ENCODE results near the gene LURAP1L. TPM values are rescaled to one million over a fixed set of nuclear protein-coding genes. Genes with fewer than 3 reads are reported as not detected.

The LURAP1L gene, protein sequence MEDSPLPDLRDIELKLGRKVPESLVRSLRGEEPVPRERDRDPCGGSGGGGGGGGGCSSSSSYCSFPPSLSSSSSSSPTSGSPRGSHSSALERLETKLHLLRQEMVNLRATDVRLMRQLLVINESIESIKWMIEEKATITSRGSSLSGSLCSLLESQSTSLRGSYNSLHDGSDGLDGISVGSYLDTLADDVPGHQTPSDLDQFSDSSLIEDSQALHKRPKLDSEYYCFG
- not detected for total RNA-seq

DNA sequence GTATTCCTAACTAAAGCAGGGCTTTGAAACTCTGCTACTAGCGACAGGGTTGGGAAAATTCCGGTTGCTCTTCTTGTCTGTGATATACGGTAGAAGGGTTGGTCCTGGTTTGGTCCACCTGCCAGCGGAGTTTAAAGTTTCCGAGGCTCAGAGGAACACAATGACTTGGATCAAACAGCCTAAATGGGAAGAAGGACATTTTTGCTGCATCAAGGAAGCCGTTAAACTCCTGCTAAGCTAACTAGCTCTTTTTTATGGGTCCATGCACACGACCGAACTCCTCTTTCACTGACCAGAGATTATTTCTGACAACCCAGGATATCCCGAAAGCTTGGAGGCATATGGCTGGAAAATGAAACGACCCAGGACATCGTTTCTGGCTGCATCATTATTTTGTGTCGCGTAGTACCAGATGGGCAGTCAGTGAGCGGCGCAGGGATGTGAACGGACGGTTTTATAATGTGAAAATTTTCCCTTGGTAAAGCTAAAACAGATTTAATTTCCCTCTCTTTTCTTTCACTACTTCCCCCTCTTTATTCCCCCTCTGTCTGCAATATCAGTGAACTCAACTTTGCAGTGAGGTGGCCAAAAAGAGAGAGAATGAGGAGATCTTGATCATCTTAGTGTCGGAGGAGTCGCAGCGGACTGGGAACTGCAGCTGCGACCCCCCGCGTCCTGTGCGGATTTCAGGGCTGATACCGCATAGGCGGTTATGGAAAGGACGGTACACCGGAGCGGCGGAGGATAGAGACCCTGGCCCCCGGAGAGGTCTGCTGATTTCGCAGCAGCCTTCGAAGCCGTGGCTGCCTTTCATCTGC, at the start of gene LURAP1L:
Gene LURAP1L (plus strand): TSS at position 160 of the 818 bp plus-strand sequence. CDS start 696 bp downstream, outside the sequence.
- H3K4me3 Mint-ChIP-seq = peak within 1 kb of the TSS; percentile 13
- CTCF ChIA-PET = interaction anchor here (0.6 kb wide), 1 partner anchor 11 kb away, joined by 5 read pairs; no protein-coding TSS in a partner anchor

GRCh38 chr9:12726795-12727194, 48.0 kb upstream of the LURAP1L start:
- H3K27ac Mint-ChIP-seq = no peak overlapping the region
- no peaks in the 10 kb centered on the region for H3K4me1 Mint-ChIP-seq
- no peak overlapping the region for H3K4me3 Mint-ChIP-seq
- H3K27me3 Mint-ChIP-seq = no peaks in the 10 kb centered on the region
- no peaks in the 10 kb centered on the region for H3K36me3 Mint-ChIP-seq (ENCODE audit: low read depth)
- POLR2A ChIA-PET = no interaction called here
- CTCF ChIA-PET = no interaction called here
- DNase-seq = no peak
- H3K9me3 Mint-ChIP-seq = peaks cover 4% of the 10 kb centered on the region

More for the DNA sequence above, at the start of gene LURAP1L:
- H3K9me3 Mint-ChIP-seq = no peaks in the 10 kb centered on the region
- POLR2A ChIA-PET = no interaction called here
- H3K27ac Mint-ChIP-seq = no peak within 1 kb of the TSS
- DNase-seq = no peak
- no peaks in the 10 kb centered on the region for H3K4me1 Mint-ChIP-seq
- H3K36me3 Mint-ChIP-seq (ENCODE audit: low read depth) = no peaks in the 10 kb centered on the region
- peaks cover 18% of the 10 kb centered on the region for H3K27me3 Mint-ChIP-seq

GRCh38 chr9:12730198-12730597, 44.6 kb upstream of the LURAP1L start:
- no peaks in the 10 kb centered on the region for H3K27me3 Mint-ChIP-seq
- H3K9me3 Mint-ChIP-seq = peaks cover 9% of the 10 kb centered on the region
- ChIA-PET CTCF (no interaction called here), POLR2A (no interaction called here)
- no peaks in the 10 kb centered on the region for H3K4me1 Mint-ChIP-seq
- DNase-seq = no peak
- no peak overlapping the region for H3K4me3 Mint-ChIP-seq
- no peaks in the 10 kb centered on the region for H3K36me3 Mint-ChIP-seq (ENCODE audit: low read depth)
- no peak overlapping the region for H3K27ac Mint-ChIP-seq

- H3K4me1 Mint-ChIP-seq = no peaks in the 10 kb centered on the region
- H3K36me3 Mint-ChIP-seq (ENCODE audit: low read depth) = no peaks in the 10 kb centered on the region
- POLR2A ChIA-PET = no interaction called here
- no peak overlapping the region for H3K27ac Mint-ChIP-seq
- no peak for DNase-seq
- H3K27me3 Mint-ChIP-seq = no peaks in the 10 kb centered on the region
- no peak overlapping the region for H3K4me3 Mint-ChIP-seq
- CTCF ChIA-PET = no interaction called here
- peaks cover 9% of the 10 kb centered on the region for H3K9me3 Mint-ChIP-seq
Observed at GRCh38 chr9:12730927-12731326, 43.9 kb upstream of the LURAP1L start.

- no peaks in the 10 kb centered on the region for H3K27me3 Mint-ChIP-seq
- H3K4me3 Mint-ChIP-seq = no peak overlapping the region
- peaks cover 9% of the 10 kb centered on the region for H3K9me3 Mint-ChIP-seq
- ChIA-PET CTCF (no interaction called here), POLR2A (no interaction called here)
- no peaks in the 10 kb centered on the region for H3K4me1 Mint-ChIP-seq
- no peak for DNase-seq
- H3K27ac Mint-ChIP-seq = no peak overlapping the region
- H3K36me3 Mint-ChIP-seq (ENCODE audit: low read depth) = no peaks in the 10 kb centered on the region
Observed at GRCh38 chr9:12732971-12733370, 41.8 kb upstream of the LURAP1L start.

- ChIA-PET POLR2A (no interaction called here), CTCF (no interaction called here)
- H3K36me3 Mint-ChIP-seq (ENCODE audit: low read depth) = no peaks in the 10 kb centered on the region
- H3K9me3 Mint-ChIP-seq = peaks cover 9% of the 10 kb centered on the region
- DNase-seq = no peak
- H3K27ac Mint-ChIP-seq = no peak overlapping the region
- no peaks in the 10 kb centered on the region for H3K27me3 Mint-ChIP-seq
- H3K4me3 Mint-ChIP-seq = no peak overlapping the region
- H3K4me1 Mint-ChIP-seq = no peaks in the 10 kb centered on the region
Observed at GRCh38 chr9:12735665-12736064, 39.2 kb upstream of the LURAP1L start.

GRCh38 chr9:12737871-12738270, 36.9 kb upstream of the LURAP1L start:
- CTCF ChIA-PET = interaction anchor here (0.5 kb wide), 1 partner anchor 283 kb away, joined by 5 read pairs; no protein-coding TSS in a partner anchor
- Mint-ChIP-seq H3K4me1 (no peaks in the 10 kb centered on the region), H3K36me3 (ENCODE audit: low read depth) (no peaks in the 10 kb centered on the region), H3K27me3 (no peaks in the 10 kb centered on the region), H3K9me3 (peaks cover 9% of the 10 kb centered on the region), H3K4me3 (no peak overlapping the region), H3K27ac (no peak overlapping the region)
- no peak for DNase-seq
- POLR2A ChIA-PET = no interaction called here

- Mint-ChIP-seq H3K4me1 (no peaks in the 10 kb centered on the region), H3K9me3 (peaks cover 11% of the 10 kb centered on the region), H3K27me3 (no peaks in the 10 kb centered on the region), H3K27ac (no peak overlapping the region), H3K36me3 (ENCODE audit: low read depth) (no peaks in the 10 kb centered on the region), H3K4me3 (no peak overlapping the region)
- no peak for DNase-seq
- ChIA-PET CTCF (no interaction called here), POLR2A (no interaction called here)
Observed at GRCh38 chr9:12739014-12739652, 35.7 kb upstream of the LURAP1L start.

- Mint-ChIP-seq H3K36me3 (ENCODE audit: low read depth) (no peaks in the 10 kb centered on the region), H3K4me3 (no peak overlapping the region), H3K4me1 (no peaks in the 10 kb centered on the region), H3K9me3 (peaks cover 8% of the 10 kb centered on the region), H3K27me3 (no peaks in the 10 kb centered on the region), H3K27ac (no peak overlapping the region)
- ChIA-PET CTCF (no interaction called here), POLR2A (no interaction called here)
- DNase-seq = no peak
Observed at GRCh38 chr9:12740845-12741244, 34.0 kb upstream of the LURAP1L start.

DNA sequence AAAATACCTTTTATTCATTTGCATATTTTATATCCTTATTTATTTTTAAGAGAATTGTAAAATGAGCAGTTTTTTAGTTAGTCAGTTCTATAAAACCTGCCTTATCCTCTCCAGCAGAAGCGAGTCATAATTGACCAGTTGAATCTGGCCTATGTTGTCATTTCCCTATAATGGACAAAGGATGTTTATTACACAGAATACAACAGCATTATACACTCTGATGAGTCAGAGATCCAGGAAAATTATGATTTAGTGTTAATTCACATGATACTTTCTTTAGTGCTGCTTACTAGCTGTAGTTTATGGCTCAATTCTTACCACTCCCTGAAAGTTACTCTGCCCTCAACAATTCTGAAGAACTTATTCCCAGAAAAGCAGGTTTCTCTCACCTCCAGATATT, 26.8 kb upstream of the LURAP1L start:
- no peak for DNase-seq
- Mint-ChIP-seq H3K4me3 (no peak overlapping the region), H3K27ac (no peak overlapping the region), H3K4me1 (no peaks in the 10 kb centered on the region), H3K36me3 (ENCODE audit: low read depth) (no peaks in the 10 kb centered on the region), H3K27me3 (no peaks in the 10 kb centered on the region), H3K9me3 (peaks cover 16% of the 10 kb centered on the region)
- ChIA-PET POLR2A (no interaction called here), CTCF (interaction anchor here (0.7 kb wide), 1 partner anchor 13 kb away, joined by 3 read pairs; no protein-coding TSS in a partner anchor)

DNA sequence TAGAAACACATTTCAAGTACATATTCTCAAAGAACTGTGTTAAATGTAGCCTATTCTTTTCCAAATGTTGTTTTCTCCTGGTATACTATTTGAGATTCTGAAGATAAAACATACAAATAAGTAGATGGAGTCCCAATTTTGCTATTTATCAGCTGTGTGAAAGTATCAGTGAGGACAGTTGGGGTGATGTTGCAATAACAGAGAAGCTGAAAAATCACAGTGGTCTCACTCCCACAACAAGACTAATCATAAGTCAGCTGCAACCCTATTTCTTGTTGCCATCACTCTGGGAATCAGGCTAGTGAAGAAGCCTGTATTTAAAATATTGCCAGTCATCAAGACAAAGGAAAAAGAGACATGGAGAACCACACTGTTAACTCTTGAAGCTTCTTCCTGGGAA, 25.9 kb upstream of the LURAP1L start:
- no peak for DNase-seq
- ChIA-PET POLR2A (no interaction called here), CTCF (no interaction called here)
- no peak overlapping the region for H3K4me3 Mint-ChIP-seq
- no peak overlapping the region for H3K27ac Mint-ChIP-seq
- no peaks in the 10 kb centered on the region for H3K27me3 Mint-ChIP-seq
- peaks cover 12% of the 10 kb centered on the region for H3K9me3 Mint-ChIP-seq
- no peaks in the 10 kb centered on the region for H3K4me1 Mint-ChIP-seq
- H3K36me3 Mint-ChIP-seq (ENCODE audit: low read depth) = no peaks in the 10 kb centered on the region

DNA sequence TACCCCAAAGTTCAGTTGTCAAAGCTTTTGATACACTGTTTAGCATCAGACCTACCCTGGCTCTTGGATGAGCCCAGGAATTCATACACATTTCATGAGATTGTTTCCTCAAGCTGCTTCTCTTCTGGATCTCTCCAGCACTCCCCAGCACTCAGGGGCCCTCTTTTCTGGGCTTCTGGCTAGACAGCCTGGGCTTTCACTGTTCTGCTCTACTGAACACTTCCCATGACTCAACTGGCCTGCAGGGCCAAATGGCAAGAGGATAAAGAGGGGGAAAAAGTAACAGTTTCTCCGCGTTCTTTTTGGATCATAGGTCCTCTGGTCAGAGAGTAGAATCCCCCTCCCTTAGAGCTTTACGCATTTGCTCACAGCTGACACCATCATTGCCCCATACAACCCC, 20.9 kb upstream of the LURAP1L start:
- no peak for DNase-seq
- ChIA-PET CTCF (no interaction called here), POLR2A (no interaction called here)
- no peaks in the 10 kb centered on the region for H3K36me3 Mint-ChIP-seq (ENCODE audit: low read depth)
- no peaks in the 10 kb centered on the region for H3K27me3 Mint-ChIP-seq
- H3K4me3 Mint-ChIP-seq = no peak overlapping the region
- H3K27ac Mint-ChIP-seq = no peak overlapping the region
- H3K4me1 Mint-ChIP-seq = no peaks in the 10 kb centered on the region
- H3K9me3 Mint-ChIP-seq = peaks cover 5% of the 10 kb centered on the region

DNA sequence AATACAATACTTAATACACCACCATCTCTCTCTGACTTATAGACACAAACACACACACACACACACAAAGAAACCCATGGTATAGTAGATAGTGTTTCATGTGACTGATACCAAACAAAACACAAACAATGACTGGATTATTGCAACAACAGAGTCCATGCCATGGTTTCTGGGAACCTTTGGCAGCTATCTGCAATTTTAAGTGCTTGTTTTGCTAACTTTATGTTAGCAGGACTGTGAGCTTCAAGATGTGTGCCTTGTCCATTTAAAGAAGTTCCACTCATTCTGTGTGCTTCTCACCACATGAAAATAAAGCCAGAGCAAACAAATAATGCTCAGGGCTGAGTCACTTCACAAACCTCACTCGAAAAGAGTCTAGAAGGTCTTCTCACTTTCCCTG, 15.1 kb upstream of the LURAP1L start:
- peaks cover 8% of the 10 kb centered on the region for H3K9me3 Mint-ChIP-seq
- ChIA-PET CTCF (no interaction called here), POLR2A (no interaction called here)
- H3K4me1 Mint-ChIP-seq = no peaks in the 10 kb centered on the region
- H3K4me3 Mint-ChIP-seq = no peak overlapping the region
- H3K27me3 Mint-ChIP-seq = no peaks in the 10 kb centered on the region
- H3K27ac Mint-ChIP-seq = no peak overlapping the region
- no peak for DNase-seq
- no peaks in the 10 kb centered on the region for H3K36me3 Mint-ChIP-seq (ENCODE audit: low read depth)
